Measurements from ENCODE around the gene C6orf47. TPM values are rescaled to one million over a fixed set of nuclear protein-coding genes. Genes with fewer than 3 reads are reported as not detected.
A peak's percentile ranks its signal among the peaks of the same experiment; 100 is the strongest.

Gene C6orf47
- total and polyA plus RNA-seq, 2 of the 13 experiments (the other 11 are each of a cell fraction or from before 2014, with no cell fraction given): 1.7 to 18.1 TPM

GRCh38 chr6:31651602-31652191 is 8.9 kb downstream of the C6orf47 start (continued):
- TF ChIP-seq ZNF609 (CRISPR knock-in tag; IDR thresholded peaks at IDR 0.05; ENCODE audit: borderline replicate concordance): no peak
- peak; percentile 22; the same call in 1 of the 2 replicates for TF ChIP-seq ARNT2 (CRISPR knock-in tag; IDR thresholded peaks at IDR 0.05; ENCODE audit: low read depth)
- no peak for TF ChIP-seq HES4 (CRISPR knock-in tag; IDR thresholded peaks at IDR 0.05; ENCODE audit: borderline replicate concordance)
- no peak for TF ChIP-seq AKNA (CRISPR knock-in tag; IDR thresholded peaks at IDR 0.05; ENCODE audit: borderline replicate concordance)
- no peak for TF ChIP-seq ZNF329 (CRISPR knock-in tag; IDR thresholded peaks at IDR 0.05; ENCODE audit: low read depth)
- TF ChIP-seq PRPF4 (IDR thresholded peaks at IDR 0.05; ENCODE audit: low read depth, low read length, poor library complexity, severe bottlenecking): no peak
- peak; percentile 13; the same call in 1 of the 2 replicates for TF ChIP-seq HNF1B (CRISPR knock-in tag; IDR thresholded peaks at IDR 0.05)
- no peak for TF ChIP-seq ZNF878 (CRISPR knock-in tag; IDR thresholded peaks at IDR 0.05)
- TF ChIP-seq ZKSCAN8 (CRISPR knock-in tag; IDR thresholded peaks at IDR 0.05; ENCODE audit: borderline replicate concordance): no peak
- no peak for TF ChIP-seq ISX (CRISPR knock-in tag; conservative IDR thresholded peaks at IDR 0.05)
- 0 out of 2 replicates have a peak, but pooled peaks have one; percentile 62 for TF ChIP-seq ZNF790 (CRISPR knock-in tag; IDR thresholded peaks at IDR 0.05; ENCODE audit: borderline replicate concordance)
- TF ChIP-seq NR0B2 (CRISPR knock-in tag; IDR thresholded peaks at IDR 0.05): no peak; the same call in 1 of the 2 replicates
- TF ChIP-seq ZNF674 (CRISPR knock-in tag; IDR thresholded peaks at IDR 0.05; ENCODE audit: low read depth): no peak
- TF ChIP-seq ZNF138 (CRISPR knock-in tag; IDR thresholded peaks at IDR 0.05; ENCODE audit: low read depth): peak; percentile 61; the same call in 1 of the 2 replicates
- TF ChIP-seq U2AF2 (IDR thresholded peaks at IDR 0.05; ENCODE audit: low read depth, low read length): no peak
- TF ChIP-seq PCBP2 (optimal IDR thresholded peaks at IDR 0.05; ENCODE audit: low read depth, low read length, poor library complexity, severe bottlenecking): no peak

All from HepG2 (cell line).